B cell (primary cell): ENCODE results near the gene KCNJ18. TPM values are rescaled to one million over a fixed set of nuclear protein-coding genes. Genes with fewer than 3 reads are reported as not detected.
"Not testable (repeated sequence)": the region's sequence is repeated elsewhere in the genome, so short reads cannot be mapped to it uniquely, and the experiment has no call there.

Experiments used
- ATAC-seq: fragments of 200-7000 bp; cut with Tn5 transposase; one replicate; pipeline ENCODE4 v1.10.0; 2021; ENCODE audit warnings: low read depth, mild to moderate bottlenecking, moderate number of reproducible peaks, moderate library complexity
- CTCF ChIA-PET: fragments of 350-600 bp; sonication (Branson Sonifier 250); formaldehyde crosslinking; loops from one replicate; lab custom pipeline; 2021; ENCODE audit warnings: antibody characterized with exemption, inconsistent platforms; lab: Charles Lee
- POLR2A ChIA-PET: fragments of 350-600 bp; sonication (Branson Sonifier 250); formaldehyde crosslinking; loops from one replicate; lab custom pipeline; 2021; ENCODE audit warnings: antibody characterized with exemption; lab: Charles Lee
- DNase-seq: peaks from one replicate; pipeline ENCODE4 v3.0.0; 2013
- H2AFZ ChIP-seq: 2 replicates; pipeline ENCODE4 v1.6.1; 2012; ENCODE audit warnings: mild to moderate bottlenecking, low read depth, low read length; ENCODE audit not compliant: insufficient read depth, poor library complexity, severe bottlenecking
- H3K27ac ChIP-seq, 2 donors: 1 replicate in 1 of 2; 2 replicates in 1 of 2; pipeline ENCODE4 v1.5.1; 2012 to 2013; ENCODE audit warnings: low read length in 2 of 2, mild to moderate bottlenecking in 2 of 2, moderate library complexity in 1 of 2
- H3K27me3 ChIP-seq, 4 experiments: fragments of 200-600 bp in 1 of 4; sonication (generic) in 1 of 4; replicated peaks in 1 of 4; 1 replicate in 2 of 4; 2 replicates in 2 of 4; pipeline versions ENCODE4 v1.6.1 to v1.7.0; 2013 to 2016; ENCODE audit warnings: low read length in 3 of 4, mild to moderate bottlenecking in 2 of 4, mixed read lengths in 1 of 4, moderate library complexity in 1 of 4; ENCODE audit not compliant: insufficient read depth in 4 of 4, control insufficient read depth in 3 of 4; ENCODE audit errors: control extremely low read depth in 1 of 4
- H3K36me3 ChIP-seq, 2 experiments: replicated peaks in 1 of 2; 1 replicate in 1 of 2; 2 replicates in 1 of 2; pipeline versions ENCODE4 v1.6.1 to v1.7.1; 2013; ENCODE audit warnings: low read length in 1 of 2; ENCODE audit not compliant: insufficient read depth in 2 of 2, control insufficient read depth in 1 of 2; ENCODE audit errors: control extremely low read depth in 1 of 2, extremely low read depth in 1 of 2
- H3K4me1 ChIP-seq, 2 donors: fragments of 200-600 bp in 1 of 2; sonication (generic) in 1 of 2; 1 replicate in 1 of 2; 2 replicates in 1 of 2; pipeline versions ENCODE4 v1.5.1 to v1.6.1; 2013 to 2017; ENCODE audit warnings: low read length in 2 of 2; ENCODE audit not compliant: control insufficient read depth in 2 of 2, insufficient read depth in 2 of 2
- H3K4me2 ChIP-seq: replicated peaks from 2 replicates; pipeline ENCODE3; 2012; ENCODE audit warnings: mild to moderate bottlenecking, low read depth, low read length; ENCODE audit not compliant: poor library complexity, severe bottlenecking
- H3K4me3 ChIP-seq, 5 experiments: fragments of 200-600 bp in 1 of 5; sonication (generic) in 1 of 5; 1 replicate in 3 of 5; 2 replicates in 2 of 5; pipeline versions ENCODE4 v1.5.1 to v1.7.0; 2011 to 2016; ENCODE audit warnings: low read length in 4 of 5, mild to moderate bottlenecking in 4 of 5, low read depth in 2 of 5, control low read depth in 1 of 5, moderate library complexity in 1 of 5; ENCODE audit not compliant: insufficient read depth in 1 of 5; ENCODE audit errors: control extremely low read depth in 1 of 5, extremely low read depth in 1 of 5
- H3K79me2 ChIP-seq: fragments of 200-600 bp; sonication (generic); one replicate; pipeline ENCODE4 v1.6.0; 2016; ENCODE audit warnings: low read length; ENCODE audit not compliant: control insufficient read depth, insufficient read depth
- H3K9ac ChIP-seq: fragments of 200-600 bp; sonication (generic); 2 replicates; pipeline ENCODE4 v1.6.1; 2017; ENCODE audit warnings: mild to moderate bottlenecking, low read length, moderate library complexity
- H3K9me3 ChIP-seq, 3 donors: one replicate each; pipeline versions ENCODE4 v1.6.1 to v1.7.1; 2013; ENCODE audit warnings: low read length in 2 of 3; ENCODE audit not compliant: control insufficient read depth in 2 of 3, insufficient read depth in 1 of 3; ENCODE audit errors: control extremely low read depth in 1 of 3
- H4K20me1 ChIP-seq: 2 replicates; pipeline ENCODE4 v1.6.0; 2012; ENCODE audit warnings: mild to moderate bottlenecking, low read length; ENCODE audit not compliant: insufficient read depth, control insufficient read depth, poor library complexity, severe bottlenecking
- H3K27ac Mint-ChIP-seq: one replicate; pipeline ENCODE4 v1.8.0; 2021; ENCODE audit warnings: mixed read lengths
- H3K27me3 Mint-ChIP-seq: one replicate; pipeline ENCODE4 v1.8.0; 2021; ENCODE audit warnings: mixed read lengths
- H3K4me1 Mint-ChIP-seq: one replicate; pipeline ENCODE4 v1.8.0; 2021; ENCODE audit warnings: mixed read lengths
- H3K4me3 Mint-ChIP-seq: one replicate; pipeline ENCODE4 v1.8.0; 2021; ENCODE audit warnings: mixed read lengths
- H3K9me3 Mint-ChIP-seq: one replicate; pipeline ENCODE4 v1.8.0; 2022; ENCODE audit warnings: mixed read lengths; ENCODE audit not compliant: insufficient read depth
- WGBS: methylation state at CpG from one replicate; pipeline ENCODE4 v1.1.5; 2013; ENCODE audit warnings: missing lambda C conversion rate; ENCODE audit not compliant: insufficient coverage; 5-methylcytosine and 5-hydroxymethylcytosine counted together
- intact Hi-C: fragments of 100-400 bp; cut with micrococcal nuclease; formaldehyde crosslinking; loops from one replicate; pipeline ENCODE4 v1.10.0; 2022
- polyA plus RNA-seq: library from polyadenylated mRNA; depleted of rRNA; stranded (reverse); fragments of >200 nt; gene quantifications from 2 replicates; pipeline ENCODE4 v1.2.3, GENCODE V29; 2012
- total RNA-seq, 2 donors: library from RNA; stranded (reverse); fragments of 120-200 nt in 1 of 2; gene quantifications; 1 replicate in 1 of 2; 2 replicates in 1 of 2; pipeline versions ENCODE4 v1.2.3 to v1.2.4, GENCODE V29; 2013 to 2022

The KCNJ18 gene
- total and polyA plus RNA-seq, 2 donors (not counting 1 experiment from before 2014, with no cell fraction given) = not detected

- H3K36me3 ChIP-seq, CTCF ChIA-PET, H3K27ac ChIP-seq, intact Hi-C loops, H3K4me3 ChIP-seq, POLR2A ChIA-PET, H3K27ac Mint-ChIP-seq, H2AFZ ChIP-seq, H3K9ac ChIP-seq, H3K4me2 ChIP-seq, H3K4me1 Mint-ChIP-seq, H3K9me3 Mint-ChIP-seq, H3K27me3 Mint-ChIP-seq, H3K79me2 ChIP-seq, H3K4me1 ChIP-seq, H4K20me1 ChIP-seq, H3K4me3 Mint-ChIP-seq, DNase-seq, ATAC-seq, H3K27me3 ChIP-seq: not testable (repeated sequence)
- peaks cover 0 to 11% (median 0%) of the 10 kb centered on the region in 3 donors for H3K9me3 ChIP-seq
- 71% methylated on average over 11 of the region's 16 CpGs for WGBS
These were observed 7.4 kb downstream of the KCNJ18 start for GRCh38 chr17:21699573-21700236.

DNA sequence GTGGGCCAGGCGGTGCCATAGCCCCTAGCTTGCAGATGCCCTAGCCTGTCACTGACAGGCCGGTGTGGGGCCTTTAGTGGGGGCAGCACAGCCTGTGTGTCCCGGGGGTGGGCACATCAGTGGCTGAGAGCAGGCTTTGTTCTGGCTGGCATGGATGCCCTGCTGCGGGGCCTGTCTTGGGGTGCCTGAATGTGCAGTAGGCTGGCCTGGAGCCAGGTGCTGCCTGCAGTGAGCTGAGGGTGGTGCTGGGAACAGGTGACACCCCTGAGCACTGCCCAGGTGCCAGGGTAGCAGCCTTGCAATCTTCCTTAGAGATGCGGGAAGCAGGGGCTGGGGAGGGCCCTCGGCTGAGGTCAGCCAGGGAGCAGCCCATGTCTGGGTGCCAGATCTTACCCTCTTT is 8.8 kb downstream of the KCNJ18 start:
- DNase-seq, H3K36me3 ChIP-seq, H3K4me1 ChIP-seq, ATAC-seq, H2AFZ ChIP-seq, H3K27me3 Mint-ChIP-seq, H3K4me3 ChIP-seq, intact Hi-C loops, H3K4me1 Mint-ChIP-seq, CTCF ChIA-PET, H3K4me3 Mint-ChIP-seq, H3K27ac Mint-ChIP-seq, H3K9me3 Mint-ChIP-seq, H3K4me2 ChIP-seq, H3K79me2 ChIP-seq, H4K20me1 ChIP-seq, H3K27ac ChIP-seq, H3K9ac ChIP-seq, H3K27me3 ChIP-seq, POLR2A ChIA-PET: not testable (repeated sequence)
- no CpG with 5 or more reads among the region's 6 CpGs for WGBS
- H3K9me3 ChIP-seq = peaks cover 0 to 14% (median 0%) of the 10 kb centered on the region in 3 donors

DNA sequence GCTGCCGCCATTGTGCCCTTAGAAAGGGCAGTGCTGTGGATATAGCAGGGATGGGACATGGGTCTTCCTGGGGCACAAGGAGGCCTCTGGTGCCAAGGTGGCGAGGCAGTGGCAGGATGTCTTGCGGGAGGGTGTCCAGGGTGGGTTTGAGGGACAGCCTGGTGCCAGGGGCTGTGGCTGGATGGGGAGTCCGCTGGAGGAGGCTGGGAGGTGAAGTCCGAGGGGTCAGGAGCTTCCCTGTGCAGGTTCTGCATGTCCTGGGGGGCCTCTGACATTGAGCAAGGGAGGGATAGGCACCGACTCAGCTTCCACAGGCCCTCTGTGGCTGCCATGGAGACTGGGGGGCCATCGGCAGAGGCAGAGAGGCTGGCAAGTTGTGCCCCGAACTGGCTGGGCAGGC is 9.7 kb downstream of the KCNJ18 start:
- H3K27ac Mint-ChIP-seq, POLR2A ChIA-PET, H3K4me1 ChIP-seq, H3K27me3 Mint-ChIP-seq, H3K4me3 Mint-ChIP-seq, DNase-seq, H3K4me1 Mint-ChIP-seq, H3K4me3 ChIP-seq, H3K9ac ChIP-seq, H3K27ac ChIP-seq, H4K20me1 ChIP-seq, H3K36me3 ChIP-seq, CTCF ChIA-PET, H3K79me2 ChIP-seq, H3K9me3 Mint-ChIP-seq, H3K27me3 ChIP-seq, H3K4me2 ChIP-seq, ATAC-seq, H2AFZ ChIP-seq, intact Hi-C loops: not testable (repeated sequence)
- 66% methylated on average over 5 of the region's 8 CpGs for WGBS
- peaks cover 0 to 17% (median 0%) of the 10 kb centered on the region in 3 donors for H3K9me3 ChIP-seq

DNA sequence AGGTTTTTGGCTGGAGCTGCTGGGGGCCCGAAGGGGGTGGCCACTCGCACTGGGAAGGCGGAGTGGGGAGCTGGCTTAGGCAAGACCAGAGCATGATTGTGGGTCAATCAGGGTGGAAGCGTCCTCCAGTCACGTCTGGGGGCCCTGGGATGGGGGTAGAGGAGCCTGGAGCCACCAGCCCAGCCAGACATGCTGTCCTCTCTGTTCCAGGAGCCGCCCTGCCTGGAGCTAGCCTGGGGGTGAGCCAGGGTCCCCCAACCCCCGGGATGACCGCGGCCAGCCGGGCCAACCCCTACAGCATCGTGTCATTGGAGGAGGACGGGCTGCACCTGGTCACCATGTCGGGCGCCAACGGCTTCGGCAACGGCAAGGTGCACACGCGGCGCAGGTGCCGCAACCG is 10.2 kb downstream of the KCNJ18 start:
- ATAC-seq, POLR2A ChIA-PET, CTCF ChIA-PET, H3K79me2 ChIP-seq, H2AFZ ChIP-seq, H3K4me1 Mint-ChIP-seq, H3K27me3 ChIP-seq, intact Hi-C loops, H3K36me3 ChIP-seq, H3K4me3 Mint-ChIP-seq, H3K9me3 Mint-ChIP-seq, H3K27ac ChIP-seq, H3K27me3 Mint-ChIP-seq, H3K4me1 ChIP-seq, H3K9ac ChIP-seq, H3K4me2 ChIP-seq, H3K4me3 ChIP-seq, DNase-seq, H3K27ac Mint-ChIP-seq, H4K20me1 ChIP-seq: not testable (repeated sequence)
- peaks cover 0 to 19% (median 0%) of the 10 kb centered on the region in 3 donors for H3K9me3 ChIP-seq
- 93% methylated on average over 22 of the region's 22 CpGs for WGBS
